Heart left ventricle (tissue), 13 donors: ENCODE data around the gene N4BP2.

ENCODE experiments used
- POLR2A ChIP-seq, 2 donors: fragments of 450-650 bp; IDR thresholded peaks; one replicate each; pipeline ENCODE4 v1.6.1; 2017; ENCODE audit warnings: antibody characterized with exemption in 2 of 2, mild to moderate bottlenecking in 2 of 2, moderate library complexity in 2 of 2
- TF ChIP-seq, protein P1 (sequence below), 12 donors: fragments of 200-600 bp; sonication (generic) in 4 of 12; IDR thresholded peaks; one replicate each; pipeline versions ENCODE4 v1.5.0 to v1.8.0; 2018 to 2022; ENCODE audit warnings: antibody characterized with exemption in 12 of 12, mild to moderate bottlenecking in 5 of 12
- donor health status: ischemic (EF 13 %, LVEDD 7.1; RV severe dilation, severe dysfunction).
- donor health status: DM: no; HTN: yes; CAD: no.
- donor health status: DM: no; HTN: no; CAD: no.
- donor health status: ischemic (EF 25% LVEDD 6.9; RV normal size, moderate dysfunction).
- donor health status: ischemic (EF 25% LVEDD 5.7; RV mildly dilated, moderate dysfunction).
- donor health status: ischemic (EF 35%, LVEDD 5.7; RV mildly dilated, moderate dysfunction).
- donor health status: nonischemic (EF 11% LVEDD 7.7; RV severe dilation, severe dysfunction).
- donor health status: DM: yes; HTN: yes; CAD: no.
- donor health status: PGD.
- donor health status: ischemic (EF 29% LVEDD 5.4; RV normal size, mild dysfunction).
- donor health status: nonischemic (EF 23%, LVEDD 6.1; RV moderate dilation, normal function).

- TF ChIP-seq, protein P1, sequence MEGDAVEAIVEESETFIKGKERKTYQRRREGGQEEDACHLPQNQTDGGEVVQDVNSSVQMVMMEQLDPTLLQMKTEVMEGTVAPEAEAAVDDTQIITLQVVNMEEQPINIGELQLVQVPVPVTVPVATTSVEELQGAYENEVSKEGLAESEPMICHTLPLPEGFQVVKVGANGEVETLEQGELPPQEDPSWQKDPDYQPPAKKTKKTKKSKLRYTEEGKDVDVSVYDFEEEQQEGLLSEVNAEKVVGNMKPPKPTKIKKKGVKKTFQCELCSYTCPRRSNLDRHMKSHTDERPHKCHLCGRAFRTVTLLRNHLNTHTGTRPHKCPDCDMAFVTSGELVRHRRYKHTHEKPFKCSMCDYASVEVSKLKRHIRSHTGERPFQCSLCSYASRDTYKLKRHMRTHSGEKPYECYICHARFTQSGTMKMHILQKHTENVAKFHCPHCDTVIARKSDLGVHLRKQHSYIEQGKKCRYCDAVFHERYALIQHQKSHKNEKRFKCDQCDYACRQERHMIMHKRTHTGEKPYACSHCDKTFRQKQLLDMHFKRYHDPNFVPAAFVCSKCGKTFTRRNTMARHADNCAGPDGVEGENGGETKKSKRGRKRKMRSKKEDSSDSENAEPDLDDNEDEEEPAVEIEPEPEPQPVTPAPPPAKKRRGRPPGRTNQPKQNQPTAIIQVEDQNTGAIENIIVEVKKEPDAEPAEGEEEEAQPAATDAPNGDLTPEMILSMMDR (IDR thresholded peaks at IDR 0.05) = no peak
- TF ChIP-seq POLR2A (IDR thresholded peaks at IDR 0.05) = no peak
Observed at GRCh38 chr4:40193016-40193571, 136.4 kb downstream of the N4BP2 start.
